NCI-H82 (cell line): Measurements from ENCODE around the gene HDAC3.

Source experiments
- DNase-seq: peaks from one replicate; lab custom pipeline; 2025; lab: John Stamatoyannopoulos, UW

Gene HDAC3

DNA sequence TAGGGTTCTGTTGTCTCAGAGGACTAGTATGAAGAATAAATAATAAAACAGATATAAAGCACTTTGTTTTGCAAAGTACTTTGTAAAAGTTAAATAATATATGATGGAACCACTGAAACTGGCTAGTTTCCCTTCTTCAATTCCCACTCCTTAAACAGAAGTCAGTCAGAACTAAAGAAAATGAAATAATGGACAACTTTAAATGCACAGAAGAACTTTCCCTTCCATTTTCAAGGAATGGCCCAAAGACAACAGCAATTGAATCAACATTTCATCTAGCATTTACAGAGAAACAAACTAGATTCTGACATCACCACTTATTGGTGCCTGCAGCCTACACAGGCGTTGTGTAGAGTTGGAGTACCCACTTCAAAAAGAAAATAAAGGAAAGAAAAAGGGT lies 34.0 kb downstream of the HDAC3 start:
- DNase-seq: no peak

DNA sequence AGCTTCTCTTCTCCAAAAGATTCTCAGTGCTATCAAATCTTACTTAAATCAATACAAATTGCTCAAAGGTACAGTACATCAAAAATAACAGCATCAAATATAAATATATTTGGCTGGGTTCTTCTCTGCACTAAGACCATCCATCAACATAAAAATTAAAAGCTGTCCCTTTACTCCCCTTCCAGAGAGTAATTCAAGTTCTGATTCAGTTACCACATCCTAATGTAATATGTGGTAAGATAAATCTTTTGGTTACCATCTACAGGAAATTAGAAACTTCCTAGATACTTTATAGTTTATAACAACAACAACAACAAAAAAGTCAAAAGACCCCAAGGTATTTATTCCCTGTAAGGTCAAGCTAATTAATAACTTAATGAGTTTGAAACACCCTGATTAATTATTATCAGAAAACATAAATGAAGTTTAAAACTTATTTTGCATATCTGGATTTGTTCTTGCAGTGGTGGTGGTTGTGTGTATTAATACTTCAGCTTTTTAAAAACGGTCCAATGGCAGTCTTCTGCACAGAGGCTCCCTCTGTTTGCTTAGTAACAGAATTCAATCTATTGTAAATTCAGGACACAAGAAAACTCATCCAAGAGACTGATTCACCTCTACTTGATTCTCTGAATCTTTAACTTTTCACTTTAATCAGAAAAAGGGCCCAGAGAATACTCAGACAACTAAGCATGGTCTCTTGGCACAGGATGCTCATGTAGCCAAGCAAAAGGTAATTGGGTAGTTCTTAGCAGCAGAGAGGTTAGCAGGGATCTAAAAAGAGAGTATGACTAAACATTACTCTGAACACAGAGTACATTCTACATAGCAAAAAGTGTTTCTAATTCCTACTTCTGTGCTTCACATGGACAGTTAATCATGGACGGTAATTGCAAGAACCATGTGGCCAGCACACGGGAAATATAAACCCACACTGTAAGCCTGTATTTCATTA lies 38.0 kb downstream of the HDAC3 start:
- no peak for DNase-seq

DNA sequence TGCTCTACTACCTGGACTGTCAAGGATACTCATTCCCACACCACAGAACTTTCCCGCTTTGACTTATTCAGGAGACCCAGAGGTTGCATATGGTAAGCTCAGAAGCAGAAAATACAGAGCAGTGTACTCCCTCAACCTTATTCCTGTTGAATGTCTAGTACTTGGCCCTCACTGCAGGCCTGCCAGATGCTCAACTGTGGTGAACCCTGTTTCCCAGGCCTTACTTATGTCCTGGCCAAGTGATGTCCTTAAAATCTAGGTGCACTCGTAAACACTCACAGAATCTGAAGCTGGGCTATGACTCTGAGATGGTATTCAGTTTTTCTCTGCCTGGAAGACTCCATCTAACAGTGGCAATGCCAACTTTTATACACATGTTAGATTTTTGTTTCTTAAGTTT lies 38.8 kb downstream of the HDAC3 start:
- peak; percentile 59 for DNase-seq

DNA sequence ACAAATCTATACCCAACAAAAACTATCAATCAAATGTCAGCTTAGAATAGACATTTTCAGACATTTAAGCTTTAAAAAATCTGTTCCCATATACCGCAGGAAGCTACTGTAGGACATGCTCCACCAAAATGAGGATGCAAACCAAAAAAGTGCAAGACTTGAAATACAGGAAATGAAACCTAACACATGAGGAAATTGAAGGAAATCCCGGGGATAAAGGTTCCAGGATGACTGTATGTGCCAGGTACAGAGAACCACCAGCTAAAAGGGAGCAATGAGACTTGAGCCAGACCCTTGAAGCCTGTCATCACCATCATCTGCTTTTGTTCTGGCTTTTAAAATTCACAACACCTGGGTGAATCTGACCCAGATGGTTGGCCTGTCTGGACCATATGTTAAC lies 39.3 kb downstream of the HDAC3 start:
- DNase-seq: no peak

DNA sequence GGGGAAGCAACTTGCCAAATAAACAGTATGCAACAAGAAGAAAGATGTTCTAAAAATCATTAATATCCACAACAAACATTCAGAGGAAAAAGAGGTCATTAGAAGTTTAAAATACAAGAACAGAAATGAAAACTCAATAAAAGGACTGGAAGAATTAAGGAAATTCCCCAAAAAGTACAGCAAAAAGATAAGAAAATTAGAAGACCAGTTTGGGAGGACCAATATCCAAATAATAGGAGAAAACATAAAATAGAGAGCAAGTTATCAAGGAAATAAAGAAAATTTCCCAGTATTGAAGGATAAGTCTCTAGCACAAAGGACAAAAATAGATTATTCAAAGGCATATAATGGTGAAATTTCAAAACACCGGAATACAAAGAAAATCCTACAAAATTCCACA lies 39.8 kb downstream of the HDAC3 start:
- DNase-seq: no peak

DNA sequence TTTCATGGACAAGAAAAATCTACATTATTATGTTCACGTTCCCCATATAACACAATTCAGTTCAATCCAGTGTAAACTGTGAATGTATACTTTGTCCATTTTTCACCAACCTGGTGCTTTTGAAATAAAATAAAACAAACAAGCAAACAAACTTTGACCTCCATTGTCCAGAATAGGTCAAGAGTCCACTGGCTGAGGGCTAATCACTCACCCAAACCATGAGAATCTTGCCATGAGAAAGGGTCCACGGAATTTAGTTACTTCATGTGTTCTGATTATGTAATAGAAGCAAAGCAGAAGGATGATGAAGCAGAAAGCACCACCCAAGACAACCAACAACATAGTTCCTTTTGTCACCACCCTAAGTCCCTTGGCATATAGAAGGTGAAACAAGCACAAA lies 46.5 kb downstream of the HDAC3 start:
- no peak for DNase-seq

DNA sequence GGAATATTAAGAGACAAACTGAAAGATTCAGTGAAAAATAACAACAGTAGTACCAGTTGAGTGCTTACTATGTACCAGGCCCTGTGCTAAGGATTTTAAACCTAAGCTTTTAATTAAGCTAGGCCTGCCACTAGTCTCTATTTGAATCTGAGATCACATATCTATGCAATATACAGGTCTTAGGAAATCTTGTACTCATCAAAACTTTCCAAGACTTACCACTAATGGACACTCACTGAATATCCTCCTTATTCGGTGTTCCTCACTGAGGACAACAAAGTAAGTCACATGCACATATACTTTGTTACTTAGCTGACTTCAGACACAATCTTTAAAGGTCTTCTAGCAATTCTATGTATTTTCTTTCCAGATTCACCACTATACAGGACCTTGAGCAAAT lies 50.4 kb downstream of the HDAC3 start:
- no peak for DNase-seq

DNA sequence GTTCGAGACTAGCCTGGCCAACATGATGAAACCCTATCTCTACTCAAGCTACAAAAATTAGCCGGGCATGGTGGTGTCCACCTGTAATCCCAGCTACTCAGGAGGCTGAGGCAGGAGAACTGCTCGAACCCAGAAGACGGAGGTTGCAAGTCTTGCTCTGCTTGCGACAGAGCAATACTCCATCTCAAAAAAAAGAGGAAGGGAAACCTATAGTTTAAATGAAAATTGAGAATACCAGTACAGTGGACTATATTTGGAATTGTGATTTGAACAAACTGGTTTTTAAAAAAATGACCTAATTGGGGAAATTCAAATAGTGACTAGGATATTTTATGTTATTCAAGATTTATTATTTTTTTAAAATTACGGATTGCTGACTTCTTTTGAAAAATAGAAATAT lies 51.1 kb downstream of the HDAC3 start:
- DNase-seq: no peak

DNA sequence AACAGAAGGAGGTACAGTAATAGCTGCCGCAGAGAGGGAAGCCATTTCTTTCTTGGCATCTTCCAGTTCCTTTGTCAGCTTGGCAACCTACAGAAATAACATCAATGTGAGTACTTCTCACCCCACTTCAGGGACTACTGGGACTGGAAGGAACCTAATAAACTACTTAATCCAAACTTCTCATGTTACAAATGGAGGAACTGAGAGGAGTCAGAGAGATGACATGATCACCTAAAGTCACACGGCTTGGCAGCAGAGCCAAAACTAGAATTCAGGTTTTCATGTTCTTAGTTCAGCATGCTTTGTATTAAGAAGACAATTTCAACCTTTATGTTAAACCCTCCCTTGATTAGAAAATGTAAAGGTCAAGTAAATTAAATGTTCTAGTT lies 62.5 kb downstream of the HDAC3 start:
- DNase-seq: no peak

DNA sequence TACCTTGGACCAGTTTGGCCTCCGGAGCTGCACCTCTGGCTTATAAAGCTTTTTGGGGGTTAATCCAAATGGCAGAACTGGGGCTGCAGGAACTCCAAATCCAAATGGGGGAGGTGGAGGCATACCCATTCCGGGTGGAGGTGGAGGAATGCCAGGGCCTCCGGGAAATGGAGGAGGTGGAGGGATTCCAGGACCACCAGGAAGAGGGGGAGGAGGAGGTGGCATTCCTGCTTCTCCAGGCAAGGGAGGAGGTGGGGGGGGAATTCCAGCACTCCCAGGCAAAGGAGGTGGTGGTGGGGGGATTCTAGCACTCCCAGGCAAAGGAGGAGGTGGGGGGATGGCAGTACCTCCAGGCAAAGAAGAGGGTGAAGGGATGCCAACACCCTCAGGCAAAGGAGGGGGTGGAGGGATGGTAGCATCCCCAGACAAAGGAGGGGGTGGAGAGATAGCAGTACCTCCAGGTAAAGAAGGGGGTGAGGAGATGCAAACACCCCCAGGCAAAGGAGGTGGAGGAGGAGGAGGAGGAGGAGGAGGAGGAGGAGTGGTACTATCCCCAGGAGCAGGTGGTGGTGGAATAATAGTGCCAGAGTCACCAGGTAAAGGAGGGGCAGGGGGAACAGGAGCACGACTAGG lies 63.0 kb downstream of the HDAC3 start:
- no peak for DNase-seq
